ENCODE results near the gene RFC2. TPM values are rescaled to one million over a fixed set of nuclear protein-coding genes. Genes with fewer than 3 reads are reported as not detected.

The RFC2 gene
- total RNA-seq, 1 experiment from 2014 or later: 73.6 TPM

- Histone ChIP-seq H3K14ac (ENCODE audit: insufficient read depth, low read length) (no peak overlapping the region), H2BK15ac (ENCODE audit: low read depth, low read length) (no peak overlapping the region), H4K8ac (replicated peaks; ENCODE audit: insufficient read length, low read depth, low read length) (no peak overlapping the region), H4K20me1 (ENCODE audit: control insufficient read depth, insufficient read depth, insufficient read length) (no peaks in the 10 kb centered on the region), H2BK12ac (ENCODE audit: insufficient read length, low read depth, low read length) (no peak overlapping the region), H3T11ph (ENCODE audit: low read length) (no peak overlapping the region), H4K91ac (ENCODE audit: insufficient read length, low read depth, low read length) (no peak overlapping the region), H3K18ac (ENCODE audit: insufficient read length, low read depth, low read length) (no peak overlapping the region), H3K4me2 (ENCODE audit: insufficient read depth, insufficient read length, low read length) (no peak overlapping the region), H2AFZ (ENCODE audit: low read length) (no peak overlapping the region), H3K27ac (ENCODE audit: insufficient read length, low read depth, low read length) (no peak overlapping the region), H3K23ac (ENCODE audit: insufficient read length, low read depth, low read length) (no peak overlapping the region), H3K23me2 (ENCODE audit: insufficient read length, low read depth, low read length, poor library complexity, severe bottlenecking) (no peaks in the 10 kb centered on the region), H3K9ac (ENCODE audit: extremely low read depth, insufficient read length, low read length) (no peak overlapping the region), H3K4me1 (ENCODE audit: insufficient read depth, low read length) (no peaks in the 10 kb centered on the region; the same call in 1 of the 2 replicates), H2BK5ac (ENCODE audit: insufficient read length, low read length) (peak overlapping the region; percentile 39), H3K56ac (ENCODE audit: insufficient read length, low read depth, low read length) (no peak overlapping the region), H4K5ac (ENCODE audit: insufficient read length, low read depth, low read length) (no peak overlapping the region), H3K4ac (ENCODE audit: low read depth, low read length) (no peak overlapping the region), H2BK120ac (ENCODE audit: low read depth, low read length, poor library complexity, severe bottlenecking) (no peak overlapping the region), H3K79me1 (ENCODE audit: insufficient read depth, low read depth, low read length, poor library complexity, severe bottlenecking) (peaks cover 24% of the 10 kb centered on the region), H3K9me3 (ENCODE audit: control insufficient read depth, low read depth, low read length) (no peaks in the 10 kb centered on the region), H2BK20ac (ENCODE audit: low read depth, low read length, poor library complexity, severe bottlenecking) (no peak overlapping the region), H2AK5ac (ENCODE audit: insufficient read length, low read length) (no peak overlapping the region), H3K27me3 (ENCODE audit: insufficient read depth, low read length) (no peaks in the 10 kb centered on the region), H3K79me2 (ENCODE audit: insufficient read depth, low read length) (peaks cover 43% of the 10 kb centered on the region)
- WGBS (ENCODE audit: extremely low coverage, insufficient read length, low lambda C conversion rate): no CpG with 5 or more reads among the region's 11 CpGs
- TF ChIP-seq CTCF (conservative IDR thresholded peaks at IDR 0.05): no peak
- Mint-ChIP-seq H3K27ac (peak overlapping the region; percentile 13 to 70 (median 15); a peak in 5 of 7 replicates), H3K9me3 (no peaks in the 10 kb centered on the region; a peak in 1 of 5 replicates), H3K36me3 (ENCODE audit: insufficient read depth in 1 of 3, low read depth in 3 of 3) (peaks cover 48 to 80% (median 76%) of the 10 kb centered on the region in 3 experiments), H3K4me3 (no peak overlapping the region), H3K4me1 (peaks cover 15 to 21% of the 10 kb centered on the region in 2 experiments), H3K27me3 (ENCODE audit: low read depth) (no peaks in the 10 kb centered on the region; the same call in 1 of the 2 replicates)
- DNase-seq: no peak
These were observed 66.1 kb downstream of the RFC2 start for GRCh38 chr7:74187915-74188675.

All from H9 (cell line).